ENCODE measurements around the gene ATRNL1. TPM values are rescaled to one million over a fixed set of nuclear protein-coding genes. Genes with fewer than 3 reads are reported as not detected.

ATRNL1 gene
- total and polyA plus RNA-seq, 2 donors from 2014 or later: 2.4 to 7.1 TPM

GRCh38 chr10:115976342-115976741 is 883.2 kb downstream of the ATRNL1 start:
- DNase-seq: no peak
- H3K4me1 ChIP-seq (ENCODE audit: control insufficient read depth in 2 of 3, insufficient read depth in 2 of 3, low read depth in 1 of 3, low read length in 3 of 3): no peaks in the 10 kb centered on the region

GRCh38 chr10:115977855-115978254 is 884.7 kb downstream of the ATRNL1 start:
- FAIRE-seq: no peak
- intact Hi-C loops (cut with DNase I): no loop called here
- Histone ChIP-seq H3K27me3 (ENCODE audit: control insufficient read depth, insufficient read depth, low read length) (no peaks in the 10 kb centered on the region), H3K36me3 (ENCODE audit: control insufficient read depth in 2 of 3, insufficient read depth in 3 of 3, low read length in 3 of 3) (no peaks in the 10 kb centered on the region), H3K4me3 (ENCODE audit: low read length in 3 of 3) (no peak overlapping the region), H3K27ac (ENCODE audit: low read depth in 2 of 2, low read length in 2 of 2) (no peak overlapping the region), H3K4me1 (ENCODE audit: control insufficient read depth in 2 of 3, insufficient read depth in 2 of 3, low read depth in 1 of 3, low read length in 3 of 3) (no peaks in the 10 kb centered on the region), H3K9me3 (ENCODE audit: control insufficient read depth in 2 of 3, insufficient read depth in 1 of 3, low read length in 3 of 3) (no peaks in the 10 kb centered on the region), H3K9ac (ENCODE audit: low read length in 3 of 3) (no peak overlapping the region)
- no peak for DNase-seq
- no peak for TF ChIP-seq CTCF (IDR thresholded peaks at IDR 0.05; ENCODE audit: borderline replicate concordance, extremely low read depth, insufficient read depth)

More at GRCh38 chr10:115976342-115976741, 883.2 kb downstream of the ATRNL1 start:
- Histone ChIP-seq H3K27me3 (ENCODE audit: control insufficient read depth, insufficient read depth, low read length) (no peaks in the 10 kb centered on the region), H3K4me3 (ENCODE audit: low read length in 3 of 3) (no peak overlapping the region), H3K9ac (ENCODE audit: low read length in 3 of 3) (no peak overlapping the region), H3K27ac (ENCODE audit: low read depth in 2 of 2, low read length in 2 of 2) (no peak overlapping the region), H3K9me3 (ENCODE audit: control insufficient read depth in 2 of 3, insufficient read depth in 1 of 3, low read length in 3 of 3) (no peaks in the 10 kb centered on the region), H3K36me3 (ENCODE audit: control insufficient read depth in 2 of 3, insufficient read depth in 3 of 3, low read length in 3 of 3) (no peaks in the 10 kb centered on the region)
- TF ChIP-seq CTCF (IDR thresholded peaks at IDR 0.05; ENCODE audit: borderline replicate concordance, extremely low read depth, insufficient read depth): no peak
- intact Hi-C loops (cut with DNase I): no loop called here
- no peak for FAIRE-seq

GRCh38 chr10:115979576-115979975 is 886.4 kb downstream of the ATRNL1 start:
- no peak overlapping the region for H3K9ac ChIP-seq (ENCODE audit: low read length in 3 of 3)
- H3K27me3 ChIP-seq (ENCODE audit: control insufficient read depth, insufficient read depth, low read length): no peaks in the 10 kb centered on the region
- intact Hi-C loops (cut with DNase I): no loop called here
- TF ChIP-seq CTCF (IDR thresholded peaks at IDR 0.05; ENCODE audit: borderline replicate concordance, extremely low read depth, insufficient read depth): no peak
- H3K4me1 ChIP-seq (ENCODE audit: control insufficient read depth in 2 of 3, insufficient read depth in 2 of 3, low read depth in 1 of 3, low read length in 3 of 3): no peaks in the 10 kb centered on the region
- no peak overlapping the region for H3K27ac ChIP-seq (ENCODE audit: low read depth in 2 of 2, low read length in 2 of 2)
- H3K36me3 ChIP-seq (ENCODE audit: control insufficient read depth in 2 of 3, insufficient read depth in 3 of 3, low read length in 3 of 3): no peaks in the 10 kb centered on the region
- no peaks in the 10 kb centered on the region for H3K9me3 ChIP-seq (ENCODE audit: control insufficient read depth in 2 of 3, insufficient read depth in 1 of 3, low read length in 3 of 3)
- no peak overlapping the region for H3K4me3 ChIP-seq (ENCODE audit: low read length in 3 of 3)
- FAIRE-seq: no peak
- no peak for DNase-seq

GRCh38 chr10:115980470-115980869 is 887.3 kb downstream of the ATRNL1 start:
- H3K9ac ChIP-seq (ENCODE audit: low read length in 3 of 3): no peak overlapping the region
- no peak overlapping the region for H3K27ac ChIP-seq (ENCODE audit: low read depth in 2 of 2, low read length in 2 of 2)
- no peaks in the 10 kb centered on the region for H3K4me1 ChIP-seq (ENCODE audit: control insufficient read depth in 2 of 3, insufficient read depth in 2 of 3, low read depth in 1 of 3, low read length in 3 of 3)
- intact Hi-C loops (cut with DNase I): no loop called here
- TF ChIP-seq CTCF (IDR thresholded peaks at IDR 0.05; ENCODE audit: borderline replicate concordance, extremely low read depth, insufficient read depth): no peak
- FAIRE-seq (no peak), DNase-seq (no peak)
- no peaks in the 10 kb centered on the region for H3K27me3 ChIP-seq (ENCODE audit: control insufficient read depth, insufficient read depth, low read length)
- no peaks in the 10 kb centered on the region for H3K9me3 ChIP-seq (ENCODE audit: control insufficient read depth in 2 of 3, insufficient read depth in 1 of 3, low read length in 3 of 3)
- H3K4me3 ChIP-seq (ENCODE audit: low read length in 3 of 3): peak overlapping the region in 2 of 3 donors; percentile 23 to 28
- no peaks in the 10 kb centered on the region for H3K36me3 ChIP-seq (ENCODE audit: control insufficient read depth in 2 of 3, insufficient read depth in 3 of 3, low read length in 3 of 3)

All from kidney (tissue), 14 donors.